ENCODE measurements around the gene GNAO1.

GNAO1 gene

DNA sequence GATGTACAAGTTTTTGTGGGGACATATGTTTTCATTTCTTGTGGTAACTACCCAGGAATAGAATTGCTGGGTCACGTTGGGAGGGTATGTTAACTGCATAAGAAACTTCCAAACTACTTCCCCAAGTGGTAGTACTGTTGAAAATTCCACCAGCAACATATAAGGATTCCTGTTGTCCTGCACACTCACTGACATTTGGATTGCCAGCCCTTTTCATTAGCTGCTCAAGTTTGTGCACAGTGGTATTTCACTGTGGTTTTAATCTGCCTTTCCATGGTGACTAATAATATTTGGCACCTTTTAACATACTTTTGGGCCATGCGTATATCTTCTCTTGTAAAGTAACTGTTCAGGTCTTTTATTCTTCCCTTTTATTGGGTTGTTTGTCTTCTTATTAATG lies 103.3 kb downstream of the GNAO1 start:
- peak; percentile 91 for DNase-seq

DNA sequence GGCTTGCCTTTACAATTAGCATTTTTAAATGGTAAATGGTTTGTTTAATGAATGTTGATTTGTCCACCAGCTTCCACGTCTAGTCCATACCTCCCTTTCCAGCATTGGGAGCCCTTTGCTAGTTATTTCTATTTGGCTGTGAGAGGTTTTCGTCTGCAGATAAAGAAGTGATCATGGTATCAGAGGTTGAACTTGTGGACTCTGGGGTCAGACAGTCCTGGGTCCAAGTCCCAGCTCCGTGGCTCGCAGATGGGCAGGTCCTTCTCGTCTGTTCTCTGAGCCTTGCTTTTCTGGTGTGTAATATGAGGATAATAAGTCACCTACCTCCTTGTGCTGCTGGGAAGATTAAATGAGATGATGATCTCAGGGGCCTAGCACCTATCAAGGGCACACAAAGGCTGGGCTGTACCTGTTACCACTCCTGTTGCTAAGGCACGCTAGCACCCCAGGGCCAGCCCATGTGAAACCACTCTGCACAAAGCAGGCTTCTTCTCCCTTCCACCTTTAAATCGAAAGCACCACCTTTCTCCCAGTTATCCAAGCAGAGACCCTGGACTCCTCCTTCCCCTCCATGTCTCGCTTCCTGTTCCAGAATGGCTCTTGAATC lies 103.9 kb downstream of the GNAO1 start:
- DNase-seq, result no peak

DNA sequence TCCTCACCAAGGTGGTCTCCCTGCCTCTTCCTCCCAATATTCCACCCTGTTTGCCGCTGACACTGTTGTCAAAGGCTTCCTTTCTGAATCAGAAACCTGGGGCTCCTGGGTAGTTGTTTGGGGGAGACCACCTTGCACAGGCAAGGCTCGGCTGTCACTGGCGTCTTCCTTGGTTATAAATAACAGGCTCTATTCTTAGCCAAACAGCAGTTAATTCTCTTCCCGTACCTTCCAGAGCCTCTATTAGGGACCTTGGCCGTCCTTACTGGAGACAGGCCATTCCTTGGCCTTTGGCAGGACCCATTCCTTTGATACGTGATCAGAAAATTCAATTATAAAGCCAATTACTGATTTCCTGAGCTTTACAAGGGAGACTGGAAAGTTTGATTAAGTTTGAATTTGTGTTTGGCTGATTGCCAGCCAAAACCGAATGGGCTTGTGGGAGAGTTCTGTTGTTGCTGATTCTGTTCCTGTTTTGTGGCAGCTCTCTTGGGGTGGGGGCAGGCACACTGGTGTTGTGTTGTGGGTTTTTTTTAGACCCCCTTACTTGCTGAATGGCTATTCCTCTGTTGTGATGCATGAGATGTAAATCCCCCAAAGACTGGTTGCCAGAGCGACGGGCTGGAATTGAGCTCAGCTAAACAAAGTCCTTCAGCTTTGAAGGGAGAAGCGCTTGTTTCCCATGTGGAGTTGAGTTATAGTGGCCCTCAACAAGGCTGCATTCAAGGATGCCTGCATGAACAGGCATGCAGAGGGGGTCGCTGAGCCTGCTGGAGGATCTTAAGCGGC lies 104.6 kb downstream of the GNAO1 start:
- no peak for DNase-seq

GRCh38 chr16:56297684-56298083 lies 106.4 kb downstream of the GNAO1 start:
- no peak for DNase-seq

- no peak for DNase-seq
These were observed 106.8 kb downstream of the GNAO1 start for GRCh38 chr16:56298116-56298515.

DNA sequence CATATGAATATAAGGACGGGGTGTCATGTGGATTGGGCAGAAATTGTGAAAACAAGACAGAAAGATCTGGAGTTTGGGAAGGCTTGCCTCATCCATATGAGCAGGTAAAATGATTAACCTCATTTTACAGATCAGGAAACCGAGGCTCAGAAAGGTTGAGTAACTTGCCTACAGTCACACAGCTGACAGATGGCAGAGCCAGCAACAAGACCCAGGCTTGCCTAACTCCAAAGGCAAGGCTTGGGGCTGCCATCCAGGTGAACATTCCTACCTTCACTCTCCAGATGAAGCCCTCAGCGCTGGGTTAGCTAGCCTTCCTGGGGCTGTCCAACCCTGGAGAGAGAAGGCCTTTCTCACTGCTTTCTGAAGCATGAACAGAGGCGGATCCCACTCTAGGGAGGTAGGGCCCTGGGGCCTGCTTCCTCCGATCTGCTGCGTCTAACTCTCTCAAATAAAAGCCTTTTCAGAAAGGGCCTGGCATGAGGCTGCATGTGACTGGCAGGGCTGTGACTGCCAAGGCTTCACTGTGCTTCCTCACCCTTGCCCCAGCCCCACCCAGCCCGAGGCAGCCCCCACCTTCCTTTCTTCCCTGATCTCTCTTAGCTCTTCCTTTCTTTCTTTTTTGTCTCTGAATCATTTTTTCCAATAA lies 107.8 kb downstream of the GNAO1 start:
- no peak for DNase-seq

DNA sequence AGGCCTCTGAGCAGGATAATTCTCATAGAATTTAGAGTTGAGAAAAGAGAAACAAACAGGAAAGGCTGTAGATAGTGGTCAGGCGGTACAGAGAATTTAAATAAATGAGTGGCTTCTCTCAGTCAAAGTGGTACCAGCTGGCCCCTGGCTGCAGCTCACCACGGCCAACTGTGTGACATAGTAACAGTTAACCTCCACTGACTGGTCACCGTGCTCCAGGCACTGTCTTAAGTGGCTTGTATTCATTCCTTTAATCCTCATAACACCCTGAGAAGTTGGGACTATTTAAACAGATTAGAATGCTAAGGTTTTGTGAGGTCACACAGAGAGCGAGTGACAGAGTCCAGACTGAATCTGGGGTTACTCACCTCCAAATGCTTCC lies 108.9 kb downstream of the GNAO1 start:
- peak; percentile 8 for DNase-seq

DNA sequence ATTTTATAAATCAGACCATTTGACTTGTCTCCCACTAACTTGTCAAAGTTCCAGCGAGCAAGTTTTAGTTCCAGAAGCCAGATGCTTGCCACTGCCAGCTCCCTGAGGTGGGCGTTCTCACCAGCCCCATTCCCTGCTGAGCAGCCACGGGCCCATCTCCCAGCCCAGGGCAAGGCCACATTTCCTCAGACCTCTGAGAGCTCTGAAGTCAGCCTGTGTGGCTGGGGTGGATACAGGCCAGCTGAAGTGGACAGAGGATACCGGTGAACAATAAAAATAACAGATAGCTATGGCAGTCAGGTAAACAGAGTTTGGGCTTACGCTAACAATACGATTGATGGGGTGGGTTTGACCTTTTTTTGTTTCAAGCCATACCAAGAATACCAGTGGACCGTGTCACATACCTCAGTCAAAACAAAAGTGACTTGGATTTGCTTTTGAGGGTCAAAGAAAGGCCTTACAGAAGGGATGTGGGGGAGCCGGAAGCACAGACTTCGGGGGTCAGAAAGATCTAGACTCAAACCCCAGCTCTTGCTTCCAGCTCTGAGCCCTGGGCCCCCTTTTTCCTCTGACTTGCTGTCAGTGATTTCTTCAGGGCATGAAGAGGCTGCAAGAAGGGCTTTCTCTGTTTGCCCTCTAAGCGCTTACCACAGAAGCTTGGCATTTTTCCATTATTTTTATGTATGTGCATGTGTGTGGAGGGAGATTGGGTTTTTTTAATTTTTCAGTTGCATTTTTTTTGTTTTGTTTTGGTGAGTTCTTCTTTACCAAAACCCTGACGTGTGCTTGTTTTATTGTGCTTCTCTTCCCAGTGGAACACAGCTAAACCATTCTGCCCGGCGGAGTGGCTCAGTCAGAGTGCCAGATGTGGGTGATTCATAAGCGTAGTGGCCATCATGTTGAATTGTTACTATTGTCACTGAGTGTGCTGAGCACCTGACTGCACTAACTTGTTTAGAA lies 109.9 kb downstream of the GNAO1 start:
- peak; percentile 69 for DNase-seq

DNA sequence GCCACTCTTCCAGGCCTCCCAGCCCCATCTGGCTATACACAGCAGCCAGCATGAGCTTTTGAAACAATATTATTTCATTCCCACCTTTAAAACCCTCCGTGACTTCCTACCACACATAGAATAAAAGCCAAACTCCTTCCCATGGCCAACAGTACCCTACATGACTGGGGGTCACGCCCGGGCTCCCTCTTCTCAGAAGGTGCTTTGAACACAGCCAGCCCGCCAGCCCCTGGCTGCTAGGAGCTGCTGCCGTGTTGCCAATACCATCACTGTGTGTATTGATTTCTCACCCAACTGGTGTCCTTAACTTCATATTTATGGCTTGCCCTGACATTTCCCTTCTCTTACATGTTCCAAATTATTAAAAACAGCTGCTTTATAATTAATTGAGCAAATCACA lies 111.2 kb downstream of the GNAO1 start:
- DNase-seq, result no peak

DNA sequence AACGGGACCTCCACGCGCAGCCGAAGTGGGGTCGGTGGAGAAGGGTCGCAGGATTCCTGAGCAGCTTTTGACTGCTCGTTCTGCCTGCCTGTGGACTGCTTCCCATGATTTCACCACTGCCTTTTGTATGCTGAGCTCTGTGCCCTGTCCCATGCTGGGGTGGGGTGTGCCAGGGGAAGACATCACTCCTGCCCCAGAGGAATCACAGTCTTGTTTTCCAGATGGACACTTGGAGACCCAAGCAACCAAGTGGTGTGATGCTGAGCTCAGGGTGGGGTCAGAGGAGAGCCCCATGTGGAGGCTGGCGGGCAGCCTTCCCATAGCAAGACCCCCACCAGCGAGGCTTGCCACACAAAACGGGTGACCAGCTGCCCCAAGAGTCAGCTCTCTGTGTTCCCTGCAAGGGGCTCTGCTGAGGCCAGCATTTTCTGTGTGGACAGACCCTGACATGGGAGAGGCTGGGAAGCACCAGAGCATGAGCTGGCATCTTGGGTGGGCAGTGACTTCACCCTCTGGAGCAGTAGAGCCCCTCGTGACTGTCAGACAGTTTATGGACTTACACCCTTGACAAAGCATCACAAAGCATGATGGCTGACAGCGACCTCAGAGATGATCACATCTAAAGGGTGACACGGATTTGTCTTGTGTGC lies 111.9 kb downstream of the GNAO1 start:
- no peak for DNase-seq

GRCh38 chr16:56303880-56304279 lies 112.6 kb downstream of the GNAO1 start:
- no peak for DNase-seq

- no peak for DNase-seq
These were observed 114.8 kb downstream of the GNAO1 start for GRCh38 chr16:56305956-56306565.

GRCh38 chr16:56306690-56307533 lies 115.6 kb downstream of the GNAO1 start:
- DNase-seq, result no peak

GRCh38 chr16:56307534-56307873 lies 116.2 kb downstream of the GNAO1 start:
- DNase-seq, result no peak

DNA sequence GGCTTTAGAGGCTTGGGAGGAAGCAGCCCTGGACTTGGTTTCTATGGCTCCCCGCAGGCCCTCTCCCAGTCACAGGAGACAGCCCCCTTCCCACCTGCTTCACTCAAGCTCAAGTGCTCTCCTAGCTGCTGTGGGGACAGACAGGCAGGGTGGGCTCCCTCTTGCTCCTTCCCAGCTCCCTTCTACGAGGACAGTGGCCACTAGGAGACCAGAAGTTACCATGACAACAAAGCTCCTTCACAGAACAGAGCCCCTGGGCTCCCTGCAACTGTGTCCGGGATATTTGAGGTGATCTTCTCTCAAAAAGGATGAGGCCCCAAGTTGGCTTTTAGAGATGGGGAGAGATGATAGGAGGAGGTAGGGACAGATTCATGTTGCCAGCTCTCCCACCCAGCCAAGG lies 117.7 kb downstream of the GNAO1 start:
- DNase-seq, result no peak

GRCh38 chr16:56310690-56311089 lies 119.4 kb downstream of the GNAO1 start:
- DNase-seq, result no peak

DNA sequence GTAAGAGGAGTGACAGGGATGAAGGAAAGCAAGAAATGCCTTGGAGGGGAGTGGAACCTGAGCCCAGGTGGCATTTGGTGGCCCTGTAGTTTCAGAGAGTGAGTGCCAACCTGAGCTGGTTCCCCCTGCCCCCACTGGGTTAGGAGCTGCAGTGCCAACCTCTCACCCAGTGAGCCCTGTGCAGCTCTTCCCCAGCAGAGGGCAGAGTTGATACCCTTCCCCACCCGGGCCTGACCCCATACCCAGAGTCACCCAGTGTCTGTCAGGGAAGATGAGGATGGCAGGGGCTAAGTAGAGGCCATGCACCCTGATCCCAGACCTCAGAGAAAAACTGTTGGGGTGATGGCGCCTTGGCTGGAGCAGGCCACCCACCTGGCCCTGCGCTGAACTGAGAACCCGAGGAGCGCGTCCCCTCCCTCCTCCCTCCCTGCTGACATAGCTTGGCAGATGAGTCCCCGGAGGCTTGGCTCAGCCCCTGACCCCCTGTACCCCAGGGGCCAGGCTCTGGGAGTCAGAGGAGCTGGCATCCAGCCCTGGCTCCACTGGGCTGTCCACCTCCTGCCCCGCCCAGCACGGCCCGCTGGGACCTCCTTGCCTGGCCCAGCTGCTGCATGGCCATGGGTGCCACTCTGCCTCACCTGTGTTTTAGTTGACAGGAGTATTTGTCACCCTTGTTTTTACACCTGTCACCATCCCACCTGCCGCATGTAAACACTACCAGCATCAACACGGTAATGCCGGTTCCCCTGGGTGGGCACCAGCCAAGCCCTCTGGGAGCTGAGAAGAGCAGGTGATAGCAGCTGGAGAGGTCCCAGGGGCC lies 120.1 kb downstream of the GNAO1 start:
- DNase-seq, result no peak

- no peak for DNase-seq
These were observed 120.7 kb downstream of the GNAO1 start for GRCh38 chr16:56312028-56312300.

GRCh38 chr16:56312556-56312955 lies 121.3 kb downstream of the GNAO1 start:
- no peak for DNase-seq

DNA sequence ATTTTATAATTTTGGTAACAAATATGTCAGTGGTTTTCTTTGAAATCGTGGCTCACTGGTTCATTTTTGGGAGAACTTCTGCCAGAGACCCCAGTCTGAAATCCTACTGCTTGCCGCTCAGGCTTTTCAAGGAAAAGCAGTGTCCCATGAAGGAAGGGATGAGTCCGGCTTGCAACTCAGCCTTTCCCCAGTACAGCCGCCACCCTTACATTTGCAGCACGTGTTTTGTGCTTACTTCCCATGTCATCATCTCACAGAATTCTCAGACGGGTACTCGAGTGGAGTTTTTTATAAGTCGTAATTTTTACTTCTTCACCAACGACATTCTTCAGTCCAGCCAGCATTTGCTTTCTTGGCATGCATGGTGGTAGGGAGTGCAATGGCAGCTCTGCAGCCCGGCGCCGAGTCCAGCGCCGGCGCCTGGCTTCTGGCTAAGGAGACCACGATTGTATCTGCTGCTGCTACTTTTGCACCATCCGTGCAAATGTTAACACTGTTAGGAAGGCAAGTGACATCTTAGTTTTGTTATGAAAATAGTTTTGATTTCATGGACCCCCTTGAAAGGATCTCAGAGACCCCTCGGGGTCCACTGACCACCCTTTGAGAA lies 123.1 kb downstream of the GNAO1 start:
- DNase-seq, result no peak
